ENCODE results near the gene NLRP7. TPM values are rescaled to one million over a fixed set of nuclear protein-coding genes. Genes with fewer than 3 reads are reported as not detected.
"Not testable (repeated sequence)": the region's sequence is repeated elsewhere in the genome, so short reads cannot be mapped to it uniquely, and the experiment has no call there.

The NLRP7 gene
- total and polyA plus RNA-seq, 2 donors (not counting 1 experiment from before 2014, with no cell fraction given): 0.07 to 0.13 TPM

GRCh38 chr19:54894106-54894505, 53.2 kb downstream of the NLRP7 start:
- H3K27ac Mint-ChIP-seq; H3K27me3 ChIP-seq (replicated peaks in 1 of 4; ENCODE audit: control extremely low read depth in 1 of 4, control insufficient read depth in 3 of 4, insufficient read depth in 4 of 4, low read length in 3 of 4); H3K4me1 ChIP-seq (ENCODE audit: control insufficient read depth in 2 of 2, insufficient read depth in 2 of 2, low read length in 2 of 2); H3K27ac ChIP-seq (ENCODE audit: low read length in 2 of 2); H3K79me2 ChIP-seq (ENCODE audit: control insufficient read depth, insufficient read depth, low read length); intact Hi-C loops (cut with micrococcal nuclease); H3K9ac ChIP-seq (ENCODE audit: low read length); H3K4me3 ChIP-seq (ENCODE audit: control extremely low read depth in 1 of 5, extremely low read depth in 1 of 5, insufficient read depth in 1 of 5, low read depth in 2 of 5, low read length in 4 of 5); ATAC-seq (ENCODE audit: low read depth); H3K36me3 ChIP-seq (replicated peaks in 1 of 2; ENCODE audit: control extremely low read depth in 1 of 2, control insufficient read depth in 1 of 2, extremely low read depth in 1 of 2, insufficient read depth in 2 of 2, low read length in 1 of 2); POLR2A ChIA-PET; H3K9me3 Mint-ChIP-seq (ENCODE audit: insufficient read depth); H3K4me1 Mint-ChIP-seq; H4K20me1 ChIP-seq (ENCODE audit: control insufficient read depth, insufficient read depth, low read length, poor library complexity, severe bottlenecking); H3K4me3 Mint-ChIP-seq; H3K9me3 ChIP-seq (ENCODE audit: control extremely low read depth in 1 of 3, control insufficient read depth in 2 of 3, insufficient read depth in 1 of 3, low read length in 2 of 3); H2AFZ ChIP-seq (ENCODE audit: insufficient read depth, low read depth, low read length, poor library complexity, severe bottlenecking); DNase-seq; CTCF ChIA-PET; H3K4me2 ChIP-seq (replicated peaks; ENCODE audit: low read depth, low read length, poor library complexity, severe bottlenecking): not testable (repeated sequence)
- H3K27me3 Mint-ChIP-seq: peaks cover 31% of the 10 kb centered on the region
- WGBS (ENCODE audit: insufficient coverage): 95% methylated on average over 16 of the region's 16 CpGs

GRCh38 chr19:54893406-54893805, 53.9 kb downstream of the NLRP7 start:
- no peaks in the 10 kb centered on the region for H3K27me3 ChIP-seq (replicated peaks in 1 of 4; ENCODE audit: control extremely low read depth in 1 of 4, control insufficient read depth in 3 of 4, insufficient read depth in 4 of 4, low read length in 3 of 4)
- CTCF ChIA-PET: no interaction called here

More at GRCh38 chr19:54893406-54893805, 53.9 kb downstream of the NLRP7 start:
- Mint-ChIP-seq H3K4me3 (no peak overlapping the region), H3K27ac (no peak overlapping the region), H3K27me3 (peaks cover 24% of the 10 kb centered on the region), H3K9me3 (ENCODE audit: insufficient read depth) (no peaks in the 10 kb centered on the region), H3K4me1 (no peaks in the 10 kb centered on the region)
- DNase-seq (no peak), ATAC-seq (ENCODE audit: low read depth) (no peak)
- Histone ChIP-seq H3K9ac (ENCODE audit: low read length) (no peak overlapping the region), H3K4me2 (replicated peaks; ENCODE audit: low read depth, low read length, poor library complexity, severe bottlenecking) (no peak overlapping the region), H3K79me2 (ENCODE audit: control insufficient read depth, insufficient read depth, low read length) (no peaks in the 10 kb centered on the region), H3K4me3 (ENCODE audit: control extremely low read depth in 1 of 5, extremely low read depth in 1 of 5, insufficient read depth in 1 of 5, low read depth in 2 of 5, low read length in 4 of 5) (no peak overlapping the region), H2AFZ (ENCODE audit: insufficient read depth, low read depth, low read length, poor library complexity, severe bottlenecking) (no peak overlapping the region), H3K9me3 (ENCODE audit: control extremely low read depth in 1 of 3, control insufficient read depth in 2 of 3, insufficient read depth in 1 of 3, low read length in 2 of 3) (no peaks in the 10 kb centered on the region), H4K20me1 (ENCODE audit: control insufficient read depth, insufficient read depth, low read length, poor library complexity, severe bottlenecking) (no peaks in the 10 kb centered on the region), H3K4me1 (ENCODE audit: control insufficient read depth in 2 of 2, insufficient read depth in 2 of 2, low read length in 2 of 2) (no peaks in the 10 kb centered on the region), H3K36me3 (replicated peaks in 1 of 2; ENCODE audit: control extremely low read depth in 1 of 2, control insufficient read depth in 1 of 2, extremely low read depth in 1 of 2, insufficient read depth in 2 of 2, low read length in 1 of 2) (no peaks in the 10 kb centered on the region), H3K27ac (ENCODE audit: low read length in 2 of 2) (no peak overlapping the region)
- TF ChIP-seq EZH2 (IDR thresholded peaks at IDR 0.05; ENCODE audit: borderline replicate concordance, insufficient read depth, low read depth, low read length, poor library complexity, severe bottlenecking): no peak
- TF ChIP-seq CTCF (IDR thresholded peaks at IDR 0.05): no peak
- POLR2A ChIA-PET: no interaction called here
- 83% methylated on average over 7 of the region's 7 CpGs for WGBS (ENCODE audit: insufficient coverage)
- intact Hi-C loops (cut with micrococcal nuclease): no loop called here
